ENCODE results near the gene EML1. TPM values are rescaled to one million over a fixed set of nuclear protein-coding genes. Genes with fewer than 3 reads are reported as not detected.

The EML1 gene
- total and polyA plus RNA-seq, 7 experiments from 2014 or later = not detected

- H3K4me3 Mint-ChIP-seq = no peak overlapping the region
- H3K9me3 ChIP-seq (ENCODE audit: control insufficient read depth in 2 of 3, low read length in 3 of 3) = no peaks in the 10 kb centered on the region
- H3K4me3 ChIP-seq (ENCODE audit: low read length) = no peak overlapping the region
- H3K27ac ChIP-seq (ENCODE audit: low read depth, low read length) = no peak overlapping the region
- intact Hi-C loops (cut with micrococcal nuclease) = no loop called here
- CTCF ChIA-PET = no interaction called here
- no peaks in the 10 kb centered on the region for H3K36me3 ChIP-seq (ENCODE audit: control insufficient read depth in 2 of 3, insufficient read depth in 3 of 3, low read length in 3 of 3)
- H3K4me1 ChIP-seq (ENCODE audit: control insufficient read depth in 2 of 2, insufficient read depth in 2 of 2, low read length in 2 of 2) = peaks cover 0 to 4% of the 10 kb centered on the region in 2 donors
- POLR2A ChIA-PET = no interaction called here
- no peak for DNase-seq
- peaks cover 3 to 23% (median 18%) of the 10 kb centered on the region in 7 donors for H3K4me1 Mint-ChIP-seq
- H3K9me3 Mint-ChIP-seq = no peaks in the 10 kb centered on the region
- ATAC-seq = no peak
- peaks cover 21 to 50% (median 33%) of the 10 kb centered on the region in 5 donors for H3K27me3 Mint-ChIP-seq
- H3K36me3 Mint-ChIP-seq = no peaks in the 10 kb centered on the region
- H3K27ac Mint-ChIP-seq = no peak overlapping the region
- H3K27me3 ChIP-seq (ENCODE audit: control insufficient read depth in 2 of 2, insufficient read depth in 2 of 2, low read length in 2 of 2) = peaks cover 0 to 14% of the 10 kb centered on the region in 2 donors
Measured at GRCh38 chr14:99755629-99756603, 37.3 kb upstream of the EML1 start.

DNA sequence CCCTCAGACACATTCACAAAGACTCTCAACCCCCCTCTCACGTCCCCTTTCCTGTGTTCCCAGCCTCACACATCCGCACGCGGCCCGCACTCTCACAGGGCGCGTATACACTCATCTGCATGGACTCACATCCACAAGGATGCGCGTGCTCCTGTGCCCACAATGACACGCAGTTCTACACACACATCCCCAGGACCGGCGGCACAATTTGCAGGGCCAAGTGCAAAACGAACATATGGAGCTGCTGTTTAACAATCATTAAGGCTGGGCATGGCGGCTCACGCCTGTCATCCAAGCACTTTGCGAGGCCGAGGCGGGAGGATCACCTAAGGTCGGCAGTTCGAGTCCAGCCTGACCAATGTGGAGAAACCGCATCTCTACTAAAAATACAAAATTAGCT lies 36.4 kb upstream of the EML1 start:
- DNase-seq = no peak
- intact Hi-C loops (cut with micrococcal nuclease) = no loop called here
- Mint-ChIP-seq H3K36me3 (no peaks in the 10 kb centered on the region), H3K4me1 (peaks cover 3 to 17% (median 12%) of the 10 kb centered on the region in 7 donors), H3K27ac (no peak overlapping the region), H3K9me3 (no peaks in the 10 kb centered on the region), H3K27me3 (peaks cover 18 to 48% (median 24%) of the 10 kb centered on the region in 5 donors), H3K4me3 (no peak overlapping the region)
- Histone ChIP-seq H3K36me3 (ENCODE audit: control insufficient read depth in 2 of 3, insufficient read depth in 3 of 3, low read length in 3 of 3) (no peaks in the 10 kb centered on the region), H3K27ac (ENCODE audit: low read depth, low read length) (no peak overlapping the region), H3K4me1 (ENCODE audit: control insufficient read depth in 2 of 2, insufficient read depth in 2 of 2, low read length in 2 of 2) (peaks cover 0 to 4% of the 10 kb centered on the region in 2 donors), H3K9me3 (ENCODE audit: control insufficient read depth in 2 of 3, low read length in 3 of 3) (no peaks in the 10 kb centered on the region), H3K4me3 (ENCODE audit: low read length) (no peak overlapping the region), H3K27me3 (ENCODE audit: control insufficient read depth in 2 of 2, insufficient read depth in 2 of 2, low read length in 2 of 2) (peaks cover 0 to 14% of the 10 kb centered on the region in 2 donors)
- ATAC-seq = no peak
- ChIA-PET POLR2A (no interaction called here), CTCF (no interaction called here)

DNA sequence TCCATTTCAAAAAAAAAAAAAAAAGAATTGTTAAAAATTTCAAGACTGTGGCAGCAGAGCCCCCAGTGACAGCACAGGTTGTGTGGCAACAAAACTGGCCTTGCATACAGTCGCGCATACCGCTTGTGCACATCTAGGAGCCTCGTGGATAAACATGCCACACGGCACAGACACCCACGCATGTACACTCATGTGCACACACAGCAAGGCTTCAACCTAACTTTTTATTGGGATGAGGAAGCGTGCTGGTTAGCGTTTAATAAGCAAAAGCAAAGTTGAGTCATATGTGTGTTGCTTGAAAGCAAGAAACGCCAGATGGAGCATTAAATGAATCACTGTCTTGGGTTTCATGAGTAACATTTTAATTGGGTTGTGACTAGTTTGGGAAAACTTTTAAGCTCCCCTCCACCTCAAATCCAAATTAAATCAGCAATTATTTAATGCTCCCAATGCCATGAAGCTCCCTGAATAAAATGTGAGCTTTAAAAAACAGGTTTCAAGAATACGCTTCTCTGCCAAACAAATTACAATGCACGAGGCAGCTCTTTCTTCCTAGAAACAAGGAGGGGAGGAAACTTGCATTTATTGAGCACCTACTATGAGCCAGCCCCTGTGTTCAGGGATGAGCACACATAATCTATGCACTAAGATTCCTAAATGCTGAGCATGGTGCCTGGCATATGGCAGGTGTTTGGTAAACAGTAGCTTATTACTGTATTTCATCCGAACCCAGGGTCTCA lies 35.7 kb upstream of the EML1 start:
- no peak for DNase-seq
- H3K36me3 Mint-ChIP-seq = no peaks in the 10 kb centered on the region
- no peaks in the 10 kb centered on the region for H3K9me3 Mint-ChIP-seq
- no peak overlapping the region for H3K4me3 Mint-ChIP-seq
- intact Hi-C loops (cut with micrococcal nuclease) = no loop called here
- peaks cover 14 to 42% (median 19%) of the 10 kb centered on the region in 5 donors for H3K27me3 Mint-ChIP-seq
- ChIA-PET CTCF (interaction anchor here (0.6 kb wide), 1 partner anchor 941 kb away, joined by 3 read pairs; no protein-coding TSS in a partner anchor), POLR2A (no interaction called here)
- H3K27ac ChIP-seq (ENCODE audit: low read depth, low read length) = no peak overlapping the region
- H3K27me3 ChIP-seq (ENCODE audit: control insufficient read depth in 2 of 2, insufficient read depth in 2 of 2, low read length in 2 of 2) = peaks cover 0 to 14% of the 10 kb centered on the region in 2 donors
- H3K27ac Mint-ChIP-seq = no peak overlapping the region
- peaks cover 3 to 10% (median 9%) of the 10 kb centered on the region in 7 donors for H3K4me1 Mint-ChIP-seq
- no peaks in the 10 kb centered on the region for H3K36me3 ChIP-seq (ENCODE audit: control insufficient read depth in 2 of 3, insufficient read depth in 3 of 3, low read length in 3 of 3)
- H3K4me3 ChIP-seq (ENCODE audit: low read length) = no peak overlapping the region
- H3K9me3 ChIP-seq (ENCODE audit: control insufficient read depth in 2 of 3, low read length in 3 of 3) = no peaks in the 10 kb centered on the region
- ATAC-seq = no peak
- peaks cover 0 to 4% of the 10 kb centered on the region in 2 donors for H3K4me1 ChIP-seq (ENCODE audit: control insufficient read depth in 2 of 2, insufficient read depth in 2 of 2, low read length in 2 of 2)

DNA sequence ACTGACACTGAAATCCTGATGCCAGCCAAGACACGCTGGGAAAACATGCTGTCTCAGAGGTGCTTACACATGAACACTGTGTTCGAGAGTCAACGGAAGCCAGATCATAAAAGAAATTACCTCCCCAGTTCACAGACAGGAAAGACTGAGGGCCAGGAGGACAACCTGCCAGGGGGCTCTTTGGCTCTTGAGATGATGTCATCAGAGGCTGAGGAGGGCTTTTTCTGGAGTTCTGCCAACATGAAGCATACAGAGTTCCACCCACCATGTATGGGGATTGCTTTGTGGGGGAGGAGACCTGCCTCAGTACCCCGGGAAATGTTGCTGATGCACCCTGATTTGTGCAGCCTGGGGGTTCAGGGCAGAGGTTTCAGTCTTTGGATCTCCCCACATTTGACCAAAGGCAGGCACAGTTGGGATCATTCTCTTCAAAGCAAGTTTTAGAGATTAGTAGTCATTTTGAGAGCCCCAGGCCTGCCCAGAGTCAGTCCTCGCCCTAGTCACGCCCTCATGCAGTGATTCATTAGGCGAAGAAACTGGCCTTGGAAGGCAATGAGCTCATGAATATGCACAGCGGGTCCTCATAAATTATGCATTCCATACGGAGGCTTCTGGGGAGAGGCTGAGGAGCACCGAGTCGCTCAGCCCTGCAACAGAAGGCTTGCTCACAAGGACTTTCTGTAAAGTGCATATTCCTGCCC lies 34.9 kb upstream of the EML1 start:
- no peak for DNase-seq
- ATAC-seq = no peak
- ChIA-PET POLR2A (no interaction called here), CTCF (no interaction called here)
- Histone ChIP-seq H3K27me3 (ENCODE audit: control insufficient read depth in 2 of 2, insufficient read depth in 2 of 2, low read length in 2 of 2) (peaks cover 0 to 12% of the 10 kb centered on the region in 2 donors), H3K9me3 (ENCODE audit: control insufficient read depth in 2 of 3, low read length in 3 of 3) (no peaks in the 10 kb centered on the region), H3K36me3 (ENCODE audit: control insufficient read depth in 2 of 3, insufficient read depth in 3 of 3, low read length in 3 of 3) (no peaks in the 10 kb centered on the region), H3K4me3 (ENCODE audit: low read length) (no peak overlapping the region), H3K4me1 (ENCODE audit: control insufficient read depth in 2 of 2, insufficient read depth in 2 of 2, low read length in 2 of 2) (no peaks in the 10 kb centered on the region), H3K27ac (ENCODE audit: low read depth, low read length) (no peak overlapping the region)
- Mint-ChIP-seq H3K4me1 (peaks cover 3 to 8% (median 5%) of the 10 kb centered on the region in 7 donors), H3K9me3 (peaks cover 0 to 2% (median 0%) of the 10 kb centered on the region in 11 donors), H3K4me3 (no peak overlapping the region), H3K36me3 (no peaks in the 10 kb centered on the region), H3K27ac (no peak overlapping the region), H3K27me3 (peaks cover 11 to 38% (median 18%) of the 10 kb centered on the region in 5 donors)
- intact Hi-C loops (cut with micrococcal nuclease) = no loop called here

GRCh38 chr14:99758872-99759545 lies 34.2 kb upstream of the EML1 start:
- ChIA-PET CTCF (no interaction called here), POLR2A (no interaction called here)
- peaks cover 0 to 8% of the 10 kb centered on the region in 2 donors for H3K27me3 ChIP-seq (ENCODE audit: control insufficient read depth in 2 of 2, insufficient read depth in 2 of 2, low read length in 2 of 2)
- no peaks in the 10 kb centered on the region for H3K4me1 ChIP-seq (ENCODE audit: control insufficient read depth in 2 of 2, insufficient read depth in 2 of 2, low read length in 2 of 2)
- no peak for ATAC-seq
- no peak overlapping the region for H3K4me3 ChIP-seq (ENCODE audit: low read length)
- H3K36me3 ChIP-seq (ENCODE audit: control insufficient read depth in 2 of 3, insufficient read depth in 3 of 3, low read length in 3 of 3) = no peaks in the 10 kb centered on the region
- no peaks in the 10 kb centered on the region for H3K36me3 Mint-ChIP-seq
- H3K9me3 Mint-ChIP-seq = peaks cover 0 to 2% (median 0%) of the 10 kb centered on the region in 11 donors
- H3K4me1 Mint-ChIP-seq = peaks cover 0 to under 1% (median 0%) of the 10 kb centered on the region in 7 donors
- intact Hi-C loops (cut with micrococcal nuclease) = no loop called here
- H3K27me3 Mint-ChIP-seq = peaks cover 4 to 33% (median 10%) of the 10 kb centered on the region in 5 donors
- no peak for DNase-seq
- no peaks in the 10 kb centered on the region for H3K9me3 ChIP-seq (ENCODE audit: control insufficient read depth in 2 of 3, low read length in 3 of 3)
- H3K4me3 Mint-ChIP-seq = no peak overlapping the region
- no peak overlapping the region for H3K27ac Mint-ChIP-seq
- no peak overlapping the region for H3K27ac ChIP-seq (ENCODE audit: low read depth, low read length)

DNA sequence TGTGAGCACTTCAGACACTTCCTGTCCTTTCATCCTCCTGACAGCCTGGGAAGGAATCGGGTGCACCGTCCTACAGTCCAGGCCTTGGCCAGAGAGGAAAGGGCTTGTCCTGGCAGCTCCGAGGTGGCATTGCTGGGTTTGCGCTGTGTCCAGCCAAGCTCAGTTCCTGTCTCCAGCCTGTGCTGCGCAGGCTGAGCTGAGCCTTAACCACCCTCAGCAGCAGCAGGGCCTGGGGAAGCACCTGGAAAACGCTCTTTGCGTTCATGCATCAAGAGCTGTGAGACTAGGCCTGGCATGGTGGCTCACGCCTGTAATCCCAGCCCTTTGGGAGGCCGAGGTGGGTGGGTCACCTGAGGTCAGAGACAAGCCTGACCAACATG lies 33.7 kb upstream of the EML1 start:
- DNase-seq (no peak), ATAC-seq (no peak)
- no peaks in the 10 kb centered on the region for H3K36me3 Mint-ChIP-seq
- ChIA-PET POLR2A (no interaction called here), CTCF (no interaction called here)
- peaks cover 0 to 2% (median 0%) of the 10 kb centered on the region in 11 donors for H3K9me3 Mint-ChIP-seq
- H3K4me3 Mint-ChIP-seq = no peak overlapping the region
- peaks cover 1 to 29% (median 7%) of the 10 kb centered on the region in 5 donors for H3K27me3 Mint-ChIP-seq
- H3K27ac ChIP-seq (ENCODE audit: low read depth, low read length) = no peak overlapping the region
- H3K27ac Mint-ChIP-seq = no peak overlapping the region
- H3K4me3 ChIP-seq (ENCODE audit: low read length) = no peak overlapping the region
- H3K9me3 ChIP-seq (ENCODE audit: control insufficient read depth in 2 of 3, low read length in 3 of 3) = no peaks in the 10 kb centered on the region
- no peaks in the 10 kb centered on the region for H3K4me1 Mint-ChIP-seq
- H3K36me3 ChIP-seq (ENCODE audit: control insufficient read depth in 2 of 3, insufficient read depth in 3 of 3, low read length in 3 of 3) = no peaks in the 10 kb centered on the region
- peaks cover 0 to 3% of the 10 kb centered on the region in 2 donors for H3K27me3 ChIP-seq (ENCODE audit: control insufficient read depth in 2 of 2, insufficient read depth in 2 of 2, low read length in 2 of 2)
- intact Hi-C loops (cut with micrococcal nuclease) = no loop called here
- H3K4me1 ChIP-seq (ENCODE audit: control insufficient read depth in 2 of 2, insufficient read depth in 2 of 2, low read length in 2 of 2) = no peaks in the 10 kb centered on the region
